Fibroblast of upper back skin (primary cell): Measurements from ENCODE around the gene METTL17.
A peak's percentile ranks its signal among the peaks of the same experiment; 100 is the strongest.
"Not testable (repeated sequence)": the region's sequence is repeated elsewhere in the genome, so short reads cannot be mapped to it uniquely, and the experiment has no call there.

Experiments
- DNase-seq: peaks from one replicate; pipeline ENCODE4 v3.0.0-alpha.2; 2013

METTL17 gene

DNA sequence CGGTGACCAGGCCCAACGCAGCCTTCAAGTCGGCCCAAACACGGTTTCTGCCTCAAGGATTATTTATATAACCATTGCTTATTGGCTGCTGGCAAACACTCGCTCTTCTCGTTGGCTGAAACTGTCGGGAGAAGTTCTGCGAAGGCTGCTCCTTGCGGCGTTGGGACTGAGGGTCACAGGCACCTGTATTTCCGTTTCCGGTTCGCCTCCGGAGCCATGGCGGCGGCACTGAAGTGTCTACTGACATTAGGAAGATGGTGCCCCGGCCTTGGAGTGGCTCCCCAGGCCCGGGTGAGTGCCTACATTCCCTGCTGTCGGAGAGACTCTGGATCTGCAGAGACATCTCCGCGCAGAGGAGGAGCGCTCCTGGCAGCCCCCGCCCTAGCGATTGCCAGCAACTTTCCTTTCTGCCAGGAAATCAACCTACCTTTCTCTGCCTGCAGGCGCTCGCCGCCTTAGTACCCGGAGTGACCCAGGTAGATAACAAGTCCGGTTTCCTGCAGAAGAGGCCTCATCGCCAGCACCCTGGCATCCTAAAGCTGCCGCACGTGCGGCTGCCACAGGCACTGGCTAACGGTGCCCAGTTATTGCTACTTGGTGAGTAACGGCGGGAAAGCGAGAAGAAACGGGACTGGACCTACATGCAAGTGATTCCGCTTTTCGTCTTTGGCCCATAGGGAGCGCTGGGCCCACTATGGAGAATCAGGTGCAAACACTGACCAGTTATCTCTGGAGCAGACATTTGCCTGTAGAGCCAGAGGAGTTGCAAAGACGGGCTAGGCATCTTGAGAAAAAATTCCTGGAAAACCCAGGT lies at the start of gene METTL17:
Gene METTL17 (plus strand): TSS at position 194 of the 814 bp plus-strand sequence. CDS start 23 bp downstream, at position 217.
- peak; percentile 98 for DNase-seq

DNA sequence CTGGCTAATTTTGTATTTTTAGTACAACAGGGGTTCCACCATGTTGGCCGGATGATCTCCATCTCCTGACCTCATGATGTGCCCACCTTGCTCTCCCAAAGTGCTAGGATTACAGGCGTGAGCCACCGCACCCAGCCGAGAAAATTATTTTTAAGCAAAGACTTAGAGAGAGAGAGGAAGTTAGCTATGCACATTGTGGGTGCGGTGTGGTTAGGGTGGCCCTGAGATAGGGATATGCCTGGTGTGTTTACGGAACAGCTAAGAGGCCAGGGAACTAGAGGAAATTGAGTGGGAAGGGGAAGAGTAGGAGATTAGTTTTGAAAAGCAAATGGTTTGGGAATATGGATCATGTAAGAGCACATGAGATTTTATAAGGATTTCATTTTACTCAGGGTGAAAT lies 44.6 kb upstream of the METTL17 start:
- not testable (repeated sequence) for DNase-seq

- DNase-seq = not testable (repeated sequence)
These were observed 43.1 kb upstream of the METTL17 start for GRCh38 chr14:20946707-20947106.

DNA sequence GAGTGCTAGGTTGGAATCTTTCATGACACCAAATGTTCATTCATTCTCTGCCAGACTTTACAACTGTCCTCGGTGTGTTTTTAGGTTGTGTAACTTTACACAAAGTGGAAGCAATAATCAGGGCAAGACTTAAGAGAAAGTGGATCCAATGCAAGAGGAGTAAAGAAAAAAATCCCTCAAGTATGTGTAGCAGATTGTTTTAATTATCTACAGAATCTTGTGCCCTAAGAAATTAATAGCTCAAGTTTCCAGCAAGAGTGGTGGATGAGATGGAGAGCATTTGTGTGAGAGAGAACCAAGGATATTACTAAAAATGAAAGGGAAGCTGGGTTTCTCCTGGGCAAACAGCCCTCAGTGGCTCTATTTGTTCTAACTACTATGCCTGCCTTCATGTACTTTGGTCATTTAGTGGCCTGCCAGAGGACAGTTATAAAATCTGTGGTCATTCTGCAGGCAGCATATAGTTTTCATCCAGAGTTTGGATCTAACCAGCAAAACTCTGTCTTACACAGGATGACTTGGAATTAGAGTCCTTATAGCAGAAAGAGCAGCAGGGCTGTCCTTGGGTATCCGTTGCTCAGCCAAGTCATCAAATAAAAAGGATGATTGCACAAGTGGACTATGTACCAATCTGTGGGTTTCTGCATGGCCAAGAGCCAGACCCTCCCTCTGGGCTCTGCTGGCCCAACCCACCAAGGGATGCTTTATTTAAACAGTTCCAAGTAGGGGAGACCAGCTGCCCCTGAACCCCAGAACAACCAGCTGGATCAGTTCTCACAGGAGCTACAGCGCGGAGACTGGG lies 34.8 kb upstream of the METTL17 start, which contains the start of gene RNASE2:
Gene RNASE2 (plus strand): TSS at position 752 of the 802 bp plus-strand sequence. CDS start 285 bp downstream, outside the sequence.
- DNase-seq = not testable (repeated sequence)

GRCh38 chr14:20955538-20955873 lies 34.3 kb upstream of the METTL17 start:
- DNase-seq = not testable (repeated sequence)

DNA sequence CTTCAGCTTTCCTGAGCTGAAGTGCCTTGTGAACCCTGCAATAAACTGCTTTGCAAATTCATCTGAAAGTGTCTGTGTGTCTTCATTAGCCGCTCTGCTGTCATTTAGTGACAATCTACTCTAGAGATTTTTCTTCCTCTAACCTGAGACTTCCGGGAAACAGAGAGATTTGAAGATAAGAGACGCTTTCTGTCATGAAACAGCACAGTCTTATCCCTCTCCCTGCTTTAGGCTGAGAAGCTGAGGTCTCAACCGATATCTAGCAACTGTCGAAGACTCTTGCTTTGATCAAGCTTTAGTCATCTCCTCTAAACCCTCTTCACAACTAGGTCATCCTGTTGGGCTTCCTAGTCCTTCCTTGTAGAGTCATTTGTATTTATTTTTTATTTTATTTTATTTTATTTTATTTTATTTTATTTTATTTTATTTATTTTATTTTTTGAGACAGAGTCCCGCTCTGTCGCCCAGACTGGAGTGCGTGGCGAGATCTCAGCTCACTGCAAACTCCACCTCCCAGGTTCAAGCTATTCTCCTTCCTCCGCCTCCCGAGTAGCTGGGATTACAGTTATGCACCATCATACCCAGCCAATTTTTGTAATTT lies 33.3 kb upstream of the METTL17 start:
- DNase-seq = no peak

DNA sequence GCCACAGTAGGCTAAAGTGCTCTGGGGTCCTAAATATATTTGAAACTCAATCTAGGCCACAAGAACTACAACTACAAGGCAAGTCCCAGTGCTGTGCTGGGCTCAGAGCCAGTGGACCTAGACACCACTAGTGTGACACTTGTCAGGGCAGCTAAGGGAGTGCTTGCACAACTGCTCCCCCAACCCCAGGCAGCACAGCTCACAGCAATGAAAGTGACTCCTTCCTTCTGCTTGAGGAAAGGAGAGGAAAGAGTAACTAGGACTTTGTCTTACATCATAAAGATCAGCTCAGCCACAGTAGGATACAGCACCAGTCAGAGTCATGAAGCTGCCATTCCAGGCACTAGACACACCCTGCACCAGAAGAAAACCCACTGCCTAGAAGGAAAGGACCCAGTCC lies 30.8 kb upstream of the METTL17 start:
- not testable (repeated sequence) for DNase-seq

DNA sequence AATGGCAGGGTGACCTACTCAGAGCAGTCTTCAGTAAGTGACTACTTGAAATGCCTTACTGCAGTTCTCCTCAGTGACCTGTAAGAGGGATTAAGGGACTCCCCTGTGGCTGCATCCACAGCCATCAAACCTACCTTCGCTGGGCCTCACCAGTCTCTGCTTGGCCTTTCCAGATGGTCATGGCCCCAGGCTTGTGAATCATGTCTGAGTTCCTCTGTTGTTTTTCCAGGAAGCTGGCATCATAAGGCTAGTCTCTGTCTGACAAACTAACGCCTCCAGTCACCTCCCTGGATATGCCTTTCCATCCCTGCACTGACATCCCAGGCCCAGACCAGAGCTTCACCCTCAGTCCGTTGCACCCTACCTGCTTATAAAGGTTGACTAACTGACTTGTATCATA lies 20.4 kb upstream of the METTL17 start:
- no peak for DNase-seq

GRCh38 chr14:20970647-20970982 lies 19.2 kb upstream of the METTL17 start:
- DNase-seq = no peak

DNA sequence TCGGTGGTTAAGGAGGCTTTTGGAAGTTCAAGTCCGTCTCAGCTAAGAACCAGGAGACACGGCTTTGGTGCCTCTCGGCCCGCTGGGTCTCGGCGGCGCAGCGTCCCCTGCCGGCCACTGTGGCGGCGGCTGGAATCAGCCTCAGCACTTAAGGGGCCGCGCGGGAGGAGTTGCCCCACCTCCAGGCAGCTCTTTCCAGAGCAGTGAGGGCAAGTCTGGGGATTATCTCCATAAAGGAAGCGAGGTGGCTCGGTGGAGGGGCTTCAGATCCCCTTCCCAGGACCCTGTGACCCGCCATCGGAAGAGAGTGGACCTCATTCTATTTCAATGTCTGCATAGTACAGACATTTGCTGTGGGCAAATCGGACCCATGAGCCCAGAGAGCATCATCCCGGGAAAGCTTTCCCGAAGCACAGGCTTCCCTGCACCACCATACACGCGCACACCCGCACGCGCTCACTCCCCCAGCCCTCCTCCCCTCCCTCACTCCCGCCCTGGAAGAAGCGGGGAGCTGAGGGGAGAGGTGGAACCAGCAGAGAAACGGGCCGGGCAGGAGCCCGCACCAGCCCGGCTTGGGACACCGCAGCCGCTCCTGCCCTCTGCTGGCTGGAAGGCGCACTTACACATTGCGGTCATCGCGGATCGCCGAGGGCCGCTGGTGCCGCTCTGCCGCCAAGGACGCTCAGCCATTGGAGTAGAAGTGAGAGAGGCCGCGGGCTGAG lies 18.6 kb upstream of the METTL17 start:
- DNase-seq = peak; percentile 84

- DNase-seq = no peak
These were observed 18.1 kb upstream of the METTL17 start for GRCh38 chr14:20971705-20972021.

GRCh38 chr14:20973501-20973900 lies 16.3 kb upstream of the METTL17 start:
- DNase-seq = no peak

- no peak for DNase-seq
These were observed 13.5 kb upstream of the METTL17 start for GRCh38 chr14:20976291-20976690.

DNA sequence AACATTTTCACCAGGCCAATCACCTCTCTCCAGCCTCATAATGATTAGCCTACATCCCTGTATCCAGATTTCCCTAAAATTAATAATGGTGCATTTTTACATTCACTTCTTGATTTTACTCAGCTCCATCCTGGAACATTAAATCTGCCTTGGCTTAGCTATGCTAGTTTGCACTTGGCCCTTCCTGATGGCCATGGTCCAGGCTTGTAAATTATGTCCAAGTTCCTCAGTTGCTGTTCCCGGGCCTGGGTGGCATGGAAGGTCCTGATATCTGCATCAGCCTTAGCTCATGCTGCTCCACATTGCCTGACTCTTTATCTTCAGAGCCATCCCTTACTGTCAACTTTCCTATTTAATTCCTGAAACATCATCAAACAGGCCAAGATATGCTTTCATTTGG lies 11.1 kb upstream of the METTL17 start:
- DNase-seq = no peak

DNA sequence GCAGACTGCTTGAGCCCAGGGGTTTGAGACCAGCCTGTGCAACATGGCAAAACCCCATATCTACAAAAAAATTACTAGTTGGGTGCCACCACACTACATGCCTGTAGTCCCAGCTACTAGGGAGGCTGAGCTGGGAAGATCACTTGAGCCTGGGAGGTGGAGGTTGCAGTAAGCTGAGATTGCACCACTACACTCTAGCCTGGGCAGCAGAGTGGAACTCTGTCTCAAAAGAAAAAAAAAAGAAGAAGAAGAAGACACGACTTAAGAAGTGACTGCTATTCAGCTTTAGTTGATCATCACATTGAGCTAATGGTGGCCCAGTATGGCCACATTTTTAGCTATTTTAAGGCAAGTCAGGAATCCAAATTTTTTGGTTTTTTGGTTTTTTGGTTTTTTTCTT lies 8.9 kb upstream of the METTL17 start:
- DNase-seq = no peak

DNA sequence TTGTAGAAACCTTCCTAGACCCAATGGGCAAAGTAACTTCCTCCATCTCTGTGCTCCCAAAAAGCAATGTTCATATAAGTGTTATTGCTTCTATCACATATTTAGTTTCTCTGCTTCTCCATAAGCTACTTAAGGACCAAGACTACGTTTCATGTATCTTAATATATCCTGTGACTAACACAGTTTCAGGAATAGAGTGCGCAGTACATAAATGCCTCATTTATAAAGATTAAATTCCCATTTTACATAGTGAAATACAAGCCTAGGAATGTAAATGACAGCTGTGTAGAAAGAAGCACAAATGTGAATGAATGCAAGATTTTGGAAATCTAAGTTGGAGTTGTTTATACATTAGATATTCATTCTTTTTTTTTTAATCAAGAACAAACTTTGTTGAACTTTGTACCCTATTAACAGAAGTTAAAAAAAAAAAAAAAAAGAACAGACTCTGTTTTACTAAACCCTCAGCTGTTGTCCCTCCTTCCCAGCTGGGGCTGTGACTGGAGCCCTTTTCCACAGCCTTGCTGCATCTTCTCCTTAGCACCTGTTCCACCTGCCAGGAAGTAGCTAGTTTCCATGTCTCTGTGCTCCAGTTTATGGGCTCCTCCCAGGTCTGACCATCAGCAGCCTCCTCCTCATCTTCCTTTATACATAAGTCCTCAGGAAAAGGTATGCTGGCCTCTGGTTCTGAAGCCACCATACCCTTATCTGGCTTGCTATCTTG lies 7.0 kb upstream of the METTL17 start:
- DNase-seq = no peak

GRCh38 chr14:20985650-20986049 lies 4.1 kb upstream of the METTL17 start:
- not testable (repeated sequence) for DNase-seq

GRCh38 chr14:20986811-20987210 lies 3.0 kb upstream of the METTL17 start:
- DNase-seq = peak; percentile 94

- DNase-seq = no peak
These were observed 886 bp upstream of the METTL17 start for GRCh38 chr14:20988717-20989470.

- DNase-seq = no peak
These were observed 351 bp upstream of the METTL17 start for GRCh38 chr14:20989471-20989786.

DNA sequence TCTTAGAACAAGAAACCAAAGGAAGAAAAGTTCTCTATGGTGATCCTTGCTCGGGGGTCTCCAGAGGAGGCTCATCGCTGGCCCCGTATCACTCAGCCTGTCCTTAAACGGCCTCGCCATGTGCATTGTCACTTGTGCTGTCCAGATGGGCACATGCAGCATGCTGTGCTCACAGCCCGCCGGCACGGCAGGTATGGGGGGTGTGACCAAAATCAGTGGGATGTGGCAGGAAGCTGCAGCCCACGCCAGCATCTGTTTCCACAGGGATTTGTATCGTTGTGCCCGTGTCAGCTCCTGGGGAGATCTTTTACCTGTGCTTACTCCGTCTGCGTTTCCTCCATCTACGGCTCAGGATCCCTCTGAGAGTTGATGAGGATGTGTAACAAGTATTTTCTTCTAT lies 6.7 kb downstream of the METTL17 start:
- DNase-seq = no peak

- no peak for DNase-seq
These were observed 7.3 kb downstream of the METTL17 start for GRCh38 chr14:20997115-20997514.
